Ishikawa (cell line): ENCODE data around the gene FAM163B.

ENCODE experiments used
- CREB1 ChIP-seq: IDR thresholded peaks from 2 replicates; pipeline ENCODE4 v1.6.1; 2012; ENCODE audit warnings: low read depth
- FOXM1 ChIP-seq: IDR thresholded peaks from 2 replicates; pipeline ENCODE4 v1.6.1; 2012; ENCODE audit warnings: low read depth, borderline replicate concordance
- NFIC ChIP-seq: IDR thresholded peaks from 2 replicates; pipeline ENCODE4 v1.6.1; 2012
- TEAD4 ChIP-seq: IDR thresholded peaks from 2 replicates; pipeline ENCODE4 v1.6.1; 2012
- TF ChIP-seq, protein P1 (sequence below): IDR thresholded peaks from 2 replicates; pipeline ENCODE4 v1.6.1; 2012; ENCODE audit warnings: low read depth, mild to moderate bottlenecking
- TF ChIP-seq, protein P2 (sequence below): IDR thresholded peaks from 2 replicates; pipeline ENCODE4 v1.6.1; 2012
- TF ChIP-seq, protein P3 (sequence below): IDR thresholded peaks from 2 replicates; pipeline ENCODE4 v1.6.1; 2012

DNA sequence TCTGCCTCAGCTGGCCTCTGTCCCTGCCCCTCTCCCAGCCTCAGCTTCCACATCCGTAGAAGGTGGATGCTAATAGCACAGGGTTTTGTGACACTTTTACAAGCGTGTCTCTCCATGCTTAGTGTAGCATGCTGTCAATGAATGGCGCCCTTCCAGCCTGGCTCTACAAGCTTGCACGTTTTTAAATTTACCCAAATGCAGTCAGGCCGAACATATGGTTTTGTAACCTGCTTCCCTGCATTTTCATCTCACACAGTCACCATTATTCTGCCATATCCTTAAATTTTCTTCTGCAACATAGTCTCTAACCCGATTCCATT, 28.8 kb downstream of the FAM163B start:
- TF ChIP-seq CREB1 (no peak), NFIC (no peak), TEAD4 (no peak), FOXM1 (no peak)
- TF ChIP-seq, protein P1, sequence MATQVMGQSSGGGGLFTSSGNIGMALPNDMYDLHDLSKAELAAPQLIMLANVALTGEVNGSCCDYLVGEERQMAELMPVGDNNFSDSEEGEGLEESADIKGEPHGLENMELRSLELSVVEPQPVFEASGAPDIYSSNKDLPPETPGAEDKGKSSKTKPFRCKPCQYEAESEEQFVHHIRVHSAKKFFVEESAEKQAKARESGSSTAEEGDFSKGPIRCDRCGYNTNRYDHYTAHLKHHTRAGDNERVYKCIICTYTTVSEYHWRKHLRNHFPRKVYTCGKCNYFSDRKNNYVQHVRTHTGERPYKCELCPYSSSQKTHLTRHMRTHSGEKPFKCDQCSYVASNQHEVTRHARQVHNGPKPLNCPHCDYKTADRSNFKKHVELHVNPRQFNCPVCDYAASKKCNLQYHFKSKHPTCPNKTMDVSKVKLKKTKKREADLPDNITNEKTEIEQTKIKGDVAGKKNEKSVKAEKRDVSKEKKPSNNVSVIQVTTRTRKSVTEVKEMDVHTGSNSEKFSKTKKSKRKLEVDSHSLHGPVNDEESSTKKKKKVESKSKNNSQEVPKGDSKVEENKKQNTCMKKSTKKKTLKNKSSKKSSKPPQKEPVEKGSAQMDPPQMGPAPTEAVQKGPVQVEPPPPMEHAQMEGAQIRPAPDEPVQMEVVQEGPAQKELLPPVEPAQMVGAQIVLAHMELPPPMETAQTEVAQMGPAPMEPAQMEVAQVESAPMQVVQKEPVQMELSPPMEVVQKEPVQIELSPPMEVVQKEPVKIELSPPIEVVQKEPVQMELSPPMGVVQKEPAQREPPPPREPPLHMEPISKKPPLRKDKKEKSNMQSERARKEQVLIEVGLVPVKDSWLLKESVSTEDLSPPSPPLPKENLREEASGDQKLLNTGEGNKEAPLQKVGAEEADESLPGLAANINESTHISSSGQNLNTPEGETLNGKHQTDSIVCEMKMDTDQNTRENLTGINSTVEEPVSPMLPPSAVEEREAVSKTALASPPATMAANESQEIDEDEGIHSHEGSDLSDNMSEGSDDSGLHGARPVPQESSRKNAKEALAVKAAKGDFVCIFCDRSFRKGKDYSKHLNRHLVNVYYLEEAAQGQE, result no peak
- TF ChIP-seq, protein P2, sequence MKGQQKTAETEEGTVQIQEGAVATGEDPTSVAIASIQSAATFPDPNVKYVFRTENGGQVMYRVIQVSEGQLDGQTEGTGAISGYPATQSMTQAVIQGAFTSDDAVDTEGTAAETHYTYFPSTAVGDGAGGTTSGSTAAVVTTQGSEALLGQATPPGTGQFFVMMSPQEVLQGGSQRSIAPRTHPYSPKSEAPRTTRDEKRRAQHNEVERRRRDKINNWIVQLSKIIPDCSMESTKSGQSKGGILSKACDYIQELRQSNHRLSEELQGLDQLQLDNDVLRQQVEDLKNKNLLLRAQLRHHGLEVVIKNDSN, result no peak
- TF ChIP-seq, protein P3, sequence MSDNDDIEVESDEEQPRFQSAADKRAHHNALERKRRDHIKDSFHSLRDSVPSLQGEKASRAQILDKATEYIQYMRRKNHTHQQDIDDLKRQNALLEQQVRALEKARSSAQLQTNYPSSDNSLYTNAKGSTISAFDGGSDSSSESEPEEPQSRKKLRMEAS, result no peak
